T-cell (primary cell): ENCODE measurements around the gene ODF4. TPM values are rescaled to one million over a fixed set of nuclear protein-coding genes. Genes with fewer than 3 reads are reported as not detected.
"Not testable (repeated sequence)": the region's sequence is repeated elsewhere in the genome, so short reads cannot be mapped to it uniquely, and the experiment has no call there.

Experiments
- ATAC-seq, 4 experiments: fragments of 200-7000 bp in 3 of 4; fragments of 150-1000 bp in 1 of 4; cut with Tn5 transposase; replicated peaks in 1 of 4; 1 replicate in 3 of 4; 2 replicates in 1 of 4; pipeline ENCODE4 v1.10.0; 2021; ENCODE audit warnings: moderate library complexity in 3 of 4, mild to moderate bottlenecking in 2 of 4, moderate number of reproducible peaks in 1 of 4
- CTCF ChIA-PET, 2 donors: fragments of 300-600 bp; sonication (Branson Sonifier 250); formaldehyde crosslinking; loops; one replicate each; lab custom pipeline; 2022; ENCODE audit warnings: antibody characterized with exemption in 2 of 2; lab: Charles Lee
- POLR2A ChIA-PET, 2 donors: fragments of 300-600 bp; sonication (Branson Sonifier 250); formaldehyde crosslinking; loops; one replicate each; lab custom pipeline; 2022; ENCODE audit warnings: antibody characterized with exemption in 2 of 2; lab: Charles Lee
- DNase-seq, 35 experiments: peaks; one replicate each; pipeline versions ENCODE4 v3.0.0 to v3.0.0-alpha.2; 2013 to 2023
- H3K27ac ChIP-seq: one replicate; pipeline ENCODE4 v1.5.1; 2013; ENCODE audit warnings: low read length
- H3K27me3 ChIP-seq, 2 experiments: replicated peaks in 1 of 2; 1 replicate in 1 of 2; 2 replicates in 1 of 2; pipeline versions ENCODE4 v1.6.1 to v1.7.0; 2013; ENCODE audit warnings: low read length in 1 of 2, mixed read lengths in 1 of 2; ENCODE audit not compliant: control insufficient read depth in 2 of 2, insufficient read depth in 2 of 2; ENCODE audit errors: extremely low read depth in 1 of 2
- H3K36me3 ChIP-seq, 2 donors: 1 replicate in 1 of 2; 2 replicates in 1 of 2; pipeline versions ENCODE4 v1.6.1 to v1.7.0; 2013; ENCODE audit warnings: low read length in 1 of 2; ENCODE audit not compliant: control insufficient read depth in 2 of 2, insufficient read depth in 1 of 2; ENCODE audit errors: extremely low read depth in 1 of 2
- H3K4me1 ChIP-seq, 2 experiments: 1 replicate in 1 of 2; 2 replicates in 1 of 2; pipeline versions ENCODE4 v1.6.1 to v1.7.0; 2013; ENCODE audit warnings: low read length in 2 of 2, mixed read lengths in 1 of 2; ENCODE audit not compliant: insufficient read depth in 2 of 2, control insufficient read depth in 1 of 2; ENCODE audit errors: extremely low read depth in 1 of 2
- H3K4me3 ChIP-seq, 2 donors: 1 replicate in 1 of 2; 2 replicates in 1 of 2; pipeline versions ENCODE4 v1.5.1 to v1.7.0; 2013; ENCODE audit warnings: mild to moderate bottlenecking in 2 of 2, low read length in 1 of 2, moderate library complexity in 1 of 2; ENCODE audit not compliant: control insufficient read depth in 1 of 2; ENCODE audit errors: extremely low read depth in 1 of 2
- H3K9me3 ChIP-seq: 2 replicates; pipeline ENCODE4 v1.7.0; 2013
- H3K27ac Mint-ChIP-seq, 2 donors: one replicate each; pipeline ENCODE4 v1.8.0; 2020 to 2021; ENCODE audit warnings: mild to moderate bottlenecking in 2 of 2, mixed read lengths in 2 of 2
- H3K27me3 Mint-ChIP-seq, 2 donors: one replicate each; pipeline ENCODE4 v1.8.0; 2021 to 2022; ENCODE audit warnings: mixed read lengths in 2 of 2
- H3K36me3 Mint-ChIP-seq: one replicate; pipeline ENCODE4 v1.8.0; 2021; ENCODE audit warnings: mixed read lengths
- H3K4me1 Mint-ChIP-seq, 3 donors: one replicate each; pipeline ENCODE4 v1.8.0; 2020 to 2022; ENCODE audit warnings: mixed read lengths in 3 of 3, mild to moderate bottlenecking in 1 of 3
- H3K4me3 Mint-ChIP-seq, 3 donors: one replicate each; pipeline ENCODE4 v1.8.0; 2020 to 2022; ENCODE audit warnings: mild to moderate bottlenecking in 3 of 3, mixed read lengths in 3 of 3, moderate library complexity in 3 of 3
- H3K9me3 Mint-ChIP-seq, 3 donors: one replicate each; pipeline ENCODE4 v1.8.0; 2020 to 2022; ENCODE audit warnings: mixed read lengths in 3 of 3
- WGBS: methylation state at CpG from one replicate; pipeline ENCODE4 v1.1.5; 2013; ENCODE audit warnings: missing lambda C conversion rate; ENCODE audit not compliant: insufficient coverage; 5-methylcytosine and 5-hydroxymethylcytosine counted together
- total RNA-seq, 35 experiments: library from RNA in 6 of 35; stranded (reverse) in 6 of 35; fragments of 120-200 nt in 1 of 35; gene quantifications; one replicate each; pipeline versions ENCODE4 v1.2.1 to v1.2.4 and lab custom pipeline; 2013 to 2026

The ODF4 gene
- total RNA-seq, 5 donors from 2014 or later (not counting 1 experiment from before 2014, with no cell fraction given) = not detected

GRCh38 chr17:8347001-8347400 lies 7.4 kb downstream of the ODF4 start:
- POLR2A ChIA-PET, ATAC-seq, H3K9me3 Mint-ChIP-seq, CTCF ChIA-PET, H3K4me3 Mint-ChIP-seq, H3K4me1 Mint-ChIP-seq, H3K9me3 ChIP-seq, H3K4me3 ChIP-seq, H3K27ac Mint-ChIP-seq, H3K36me3 Mint-ChIP-seq, H3K4me1 ChIP-seq, H3K36me3 ChIP-seq, DNase-seq, H3K27ac ChIP-seq: not testable (repeated sequence)
- 60% methylated on average over 17 of the region's 25 CpGs for WGBS
- H3K27me3 Mint-ChIP-seq = peaks cover 19 to 29% of the 10 kb centered on the region in 2 donors
- H3K27me3 ChIP-seq = peaks cover 0 to 45% of the 10 kb centered on the region in 2 experiments

GRCh38 chr17:8350339-8350738 lies 10.7 kb downstream of the ODF4 start:
- Mint-ChIP-seq H3K9me3 (no peaks in the 10 kb centered on the region), H3K27ac (no peak overlapping the region), H3K4me3 (no peak overlapping the region), H3K36me3 (no peaks in the 10 kb centered on the region), H3K27me3 (peaks cover 19 to 28% of the 10 kb centered on the region in 2 donors), H3K4me1 (no peaks in the 10 kb centered on the region)
- 93% methylated on average over 3 of the region's 7 CpGs for WGBS
- Histone ChIP-seq H3K27me3 (peaks cover 0 to 39% of the 10 kb centered on the region in 2 experiments), H3K4me3 (no peak overlapping the region), H3K9me3 (no peaks in the 10 kb centered on the region), H3K27ac (no peak overlapping the region), H3K4me1 (no peaks in the 10 kb centered on the region), H3K36me3 (no peaks in the 10 kb centered on the region)
- DNase-seq (no peak), ATAC-seq (no peak)
- ChIA-PET CTCF (no interaction called here), POLR2A (no interaction called here)

- Mint-ChIP-seq H3K9me3 (no peaks in the 10 kb centered on the region), H3K27ac (no peak overlapping the region), H3K36me3 (no peaks in the 10 kb centered on the region), H3K4me1 (peaks cover 0 to 3% (median 0%) of the 10 kb centered on the region in 3 donors), H3K27me3 (peaks cover 5 to 8% of the 10 kb centered on the region in 2 donors), H3K4me3 (no peak overlapping the region)
- DNase-seq (no peak), ATAC-seq (no peak)
- Histone ChIP-seq H3K36me3 (no peaks in the 10 kb centered on the region), H3K27ac (no peak overlapping the region), H3K27me3 (peaks cover 0 to 19% of the 10 kb centered on the region in 2 experiments), H3K9me3 (no peaks in the 10 kb centered on the region), H3K4me3 (no peak overlapping the region), H3K4me1 (no peaks in the 10 kb centered on the region)
- WGBS = 60% methylated on average over 2 of the region's 7 CpGs
- POLR2A ChIA-PET = no interaction called here
- CTCF ChIA-PET = no interaction called here
Measured at GRCh38 chr17:8353736-8354135, 14.1 kb downstream of the ODF4 start.

GRCh38 chr17:8354236-8354635 lies 14.6 kb downstream of the ODF4 start:
- CTCF ChIA-PET = no interaction called here

GRCh38 chr17:8357910-8358309 lies 18.3 kb downstream of the ODF4 start:
- ChIA-PET POLR2A (interaction anchor here in 1 of 2 donors (0.7 kb wide), 1 partner anchor 224 kb away, joined by 3 read pairs; no protein-coding TSS in a partner anchor), CTCF (interaction anchor here in 1 of 2 donors (0.7 kb wide), 1 partner anchor 20 kb away, joined by 3 read pairs; no protein-coding TSS in a partner anchor)
- Histone ChIP-seq H3K4me1 (no peaks in the 10 kb centered on the region), H3K27me3 (no peaks in the 10 kb centered on the region), H3K36me3 (no peaks in the 10 kb centered on the region), H3K4me3 (no peak overlapping the region), H3K9me3 (no peaks in the 10 kb centered on the region), H3K27ac (no peak overlapping the region)
- no peak for DNase-seq
- Mint-ChIP-seq H3K27me3 (peaks cover 0 to 1% of the 10 kb centered on the region in 2 donors), H3K36me3 (peaks cover 1% of the 10 kb centered on the region), H3K4me3 (no peak overlapping the region), H3K4me1 (peaks cover 11 to 19% (median 13%) of the 10 kb centered on the region in 3 donors), H3K9me3 (no peaks in the 10 kb centered on the region), H3K27ac (no peak overlapping the region)
- ATAC-seq = no peak
- 92% methylated on average over 2 of the region's 3 CpGs for WGBS

More at GRCh38 chr17:8354236-8354635, 14.6 kb downstream of the ODF4 start:
- Mint-ChIP-seq H3K4me3 (no peak overlapping the region), H3K27ac (no peak overlapping the region), H3K9me3 (no peaks in the 10 kb centered on the region), H3K36me3 (no peaks in the 10 kb centered on the region), H3K4me1 (peaks cover 0 to 5% (median 0%) of the 10 kb centered on the region in 3 donors), H3K27me3 (peaks cover 5 to 8% of the 10 kb centered on the region in 2 donors)
- POLR2A ChIA-PET = no interaction called here
- no peaks in the 10 kb centered on the region for H3K36me3 ChIP-seq
- no peak overlapping the region for H3K4me3 ChIP-seq
- DNase-seq (no peak), ATAC-seq (no peak)
- no CpG with 5 or more reads among the region's 8 CpGs for WGBS
- H3K27ac ChIP-seq = no peak overlapping the region
- H3K9me3 ChIP-seq = no peaks in the 10 kb centered on the region
- H3K27me3 ChIP-seq = peaks cover 0 to 18% of the 10 kb centered on the region in 2 experiments
- no peaks in the 10 kb centered on the region for H3K4me1 ChIP-seq

GRCh38 chr17:8359769-8360168 lies 20.1 kb downstream of the ODF4 start:
- CTCF ChIA-PET = no interaction called here
- no peaks in the 10 kb centered on the region for H3K36me3 ChIP-seq
- H3K4me1 Mint-ChIP-seq = peaks cover 11 to 19% (median 13%) of the 10 kb centered on the region in 3 donors
- H3K36me3 Mint-ChIP-seq = peaks cover 3% of the 10 kb centered on the region
- ATAC-seq = no peak
- no peak overlapping the region for H3K4me3 Mint-ChIP-seq
- 67% methylated on average over 1 of the region's 5 CpGs for WGBS
- no peak overlapping the region for H3K4me3 ChIP-seq
- H3K27ac ChIP-seq = no peak overlapping the region
- no peak overlapping the region for H3K27ac Mint-ChIP-seq
- H3K27me3 ChIP-seq = no peaks in the 10 kb centered on the region
- POLR2A ChIA-PET = no interaction called here
- DNase-seq = no peak
- no peaks in the 10 kb centered on the region for H3K4me1 ChIP-seq
- no peaks in the 10 kb centered on the region for H3K9me3 Mint-ChIP-seq
- no peaks in the 10 kb centered on the region for H3K27me3 Mint-ChIP-seq
- no peaks in the 10 kb centered on the region for H3K9me3 ChIP-seq

- Mint-ChIP-seq H3K9me3 (no peaks in the 10 kb centered on the region), H3K27me3 (no peaks in the 10 kb centered on the region), H3K4me3 (no peak overlapping the region), H3K36me3 (peaks cover 3% of the 10 kb centered on the region), H3K4me1 (peaks cover 11 to 19% (median 13%) of the 10 kb centered on the region in 3 donors), H3K27ac (no peak overlapping the region)
- no peak overlapping the region for H3K27ac ChIP-seq
- no CpG with 5 or more reads among the region's 3 CpGs for WGBS
- no peak overlapping the region for H3K4me3 ChIP-seq
- no peaks in the 10 kb centered on the region for H3K36me3 ChIP-seq
- DNase-seq (no peak), ATAC-seq (no peak)
- no peaks in the 10 kb centered on the region for H3K4me1 ChIP-seq
- CTCF ChIA-PET = no interaction called here
- no peaks in the 10 kb centered on the region for H3K9me3 ChIP-seq
- H3K27me3 ChIP-seq = no peaks in the 10 kb centered on the region
- POLR2A ChIA-PET = no interaction called here
Measured at GRCh38 chr17:8360260-8360659, 20.6 kb downstream of the ODF4 start.
